ENCODE measurements around the gene ZBTB45. TPM values are rescaled to one million over a fixed set of nuclear protein-coding genes. Genes with fewer than 3 reads are reported as not detected.

ZBTB45 gene
- total RNA-seq, 4 donors from 2014 or later = 9.8 to 14.0 (median 13.4) TPM

- peaks cover 0 to 25% (median 8%) of the 10 kb centered on the region in 3 donors for H3K4me1 ChIP-seq
- ATAC-seq = no peak
- 50% methylated on average over 1 of the region's 2 CpGs; no CpG with 5 or more reads in 1 of the 2 donors for WGBS, 2 donors (ENCODE audit: low coverage in 1 of 2)
- H3K27ac ChIP-seq = no peak overlapping the region
- TF ChIP-seq EP300 (IDR thresholded peaks at IDR 0.05) (no peak), POLR2AphosphoS5 (IDR thresholded peaks at IDR 0.05) (no peak), POLR2A (IDR thresholded peaks at IDR 0.05) (no peak), CTCF (IDR thresholded peaks at IDR 0.05) (no peak)
- no peaks in the 10 kb centered on the region for H3K27me3 ChIP-seq
- peaks cover 0 to 52% of the 10 kb centered on the region in 2 donors for H3K36me3 ChIP-seq
- H3K9me3 ChIP-seq = no peaks in the 10 kb centered on the region
- no peak overlapping the region for H3K4me3 ChIP-seq
Observed at GRCh38 chr19:58480831-58481230, 38.8 kb downstream of the ZBTB45 start.

- no peak overlapping the region for H3K4me3 ChIP-seq
- peaks cover 0 to 52% of the 10 kb centered on the region in 2 donors for H3K36me3 ChIP-seq
- H3K27ac ChIP-seq = no peak overlapping the region
- peaks cover 0 to 26% (median 8%) of the 10 kb centered on the region in 3 donors for H3K4me1 ChIP-seq
- TF ChIP-seq EP300 (IDR thresholded peaks at IDR 0.05) (no peak), CTCF (IDR thresholded peaks at IDR 0.05) (no peak), POLR2A (IDR thresholded peaks at IDR 0.05) (no peak), POLR2AphosphoS5 (IDR thresholded peaks at IDR 0.05) (no peak)
- ATAC-seq = no peak
- no peaks in the 10 kb centered on the region for H3K27me3 ChIP-seq
- H3K9me3 ChIP-seq = no peaks in the 10 kb centered on the region
- WGBS, 2 donors (ENCODE audit: low coverage in 1 of 2) = no CpG with 5 or more reads among the region's 20 CpGs
Observed at GRCh38 chr19:58480481-58480830, 39.2 kb downstream of the ZBTB45 start.

- no peak overlapping the region for H3K27ac ChIP-seq
- TF ChIP-seq EP300 (IDR thresholded peaks at IDR 0.05) (no peak), POLR2AphosphoS5 (IDR thresholded peaks at IDR 0.05) (no peak), POLR2A (IDR thresholded peaks at IDR 0.05) (no peak), CTCF (IDR thresholded peaks at IDR 0.05) (no peak)
- 75% methylated on average over 1 of the region's 28 CpGs; no CpG with 5 or more reads in 1 of the 2 donors for WGBS, 2 donors (ENCODE audit: low coverage in 1 of 2)
Observed at GRCh38 chr19:58479736-58480480, 39.7 kb downstream of the ZBTB45 start.

GRCh38 chr19:58479303-58479702 lies 40.3 kb downstream of the ZBTB45 start:
- Histone ChIP-seq H3K27me3 (no peaks in the 10 kb centered on the region), H3K9me3 (no peaks in the 10 kb centered on the region), H3K4me1 (peaks cover 0 to 35% (median 12%) of the 10 kb centered on the region in 3 donors), H3K4me3 (no peak overlapping the region), H3K36me3 (peaks cover 0 to 53% of the 10 kb centered on the region in 2 donors), H3K27ac (no peak overlapping the region)
- no peak for ATAC-seq
- TF ChIP-seq CTCF (IDR thresholded peaks at IDR 0.05) (no peak), EP300 (IDR thresholded peaks at IDR 0.05) (no peak)
- 82 to 91% methylated on average over 4 to 6 of the region's 7 CpGs for WGBS, 2 donors (ENCODE audit: low coverage in 1 of 2)

More at GRCh38 chr19:58479736-58480480, 39.7 kb downstream of the ZBTB45 start:
- Histone ChIP-seq H3K4me3 (no peak overlapping the region), H3K9me3 (no peaks in the 10 kb centered on the region), H3K4me1 (peaks cover 0 to 32% (median 12%) of the 10 kb centered on the region in 3 donors), H3K27me3 (no peaks in the 10 kb centered on the region), H3K36me3 (peaks cover 0 to 52% of the 10 kb centered on the region in 2 donors)
- no peak for ATAC-seq

- WGBS, 2 donors (ENCODE audit: low coverage in 1 of 2) = no CpG with 5 or more reads among the region's 1 CpG
- H3K9me3 ChIP-seq = no peaks in the 10 kb centered on the region
- TF ChIP-seq POLR2A (IDR thresholded peaks at IDR 0.05) (no peak), EP300 (IDR thresholded peaks at IDR 0.05) (no peak), POLR2AphosphoS5 (IDR thresholded peaks at IDR 0.05) (no peak), CTCF (IDR thresholded peaks at IDR 0.05) (no peak)
- H3K4me1 ChIP-seq = peaks cover 0 to 27% (median 12%) of the 10 kb centered on the region in 3 donors
- H3K27ac ChIP-seq = peak overlapping the region in 3 of 4 donors; percentile 87 to 94 (median 91)
- H3K36me3 ChIP-seq = peaks cover 0 to 66% of the 10 kb centered on the region in 2 donors
- no peak overlapping the region for H3K4me3 ChIP-seq
- ATAC-seq = no peak
- no peaks in the 10 kb centered on the region for H3K27me3 ChIP-seq
Observed at GRCh38 chr19:58477871-58478270, 41.7 kb downstream of the ZBTB45 start.
